HEK293 (cell line): Measurements from ENCODE around the gene GRHL3.
A peak's percentile ranks its signal among the peaks of the same experiment; 100 is the strongest.

Experiments used
- ATF2 ChIP-seq: fragments of 450-650 bp; formaldehyde crosslinking; IDR thresholded peaks from 2 replicates; pipeline ENCODE4 v1.5.1; 2016; ENCODE audit warnings: missing biosample characterization, missing genetic modification characterization, low read depth
- EGR2 ChIP-seq: fragments of 450-650 bp; formaldehyde crosslinking; IDR thresholded peaks from 2 replicates; pipeline ENCODE4 v1.5.1; 2016; ENCODE audit warnings: low read depth, missing biosample characterization, missing genetic modification characterization
- GLI2 ChIP-seq: fragments of 450-650 bp; formaldehyde crosslinking; IDR thresholded peaks from 2 replicates; pipeline ENCODE4; 2017; ENCODE audit warnings: missing biosample characterization, missing genetic modification characterization, low read depth, borderline replicate concordance
- GLIS1 ChIP-seq: fragments of 450-650 bp; formaldehyde crosslinking; IDR thresholded peaks from 2 replicates; pipeline ENCODE4 v1.5.1; 2016; ENCODE audit warnings: missing biosample characterization, missing genetic modification characterization
- HOXC10 ChIP-seq: sonication (generic); formaldehyde crosslinking; IDR thresholded peaks from 2 replicates; pipeline ENCODE4 v1.8.1; 2023; ENCODE audit warnings: mild to moderate bottlenecking, missing genetic modification reagents
- MZF1 ChIP-seq: fragments of 450-650 bp; formaldehyde crosslinking; IDR thresholded peaks from 2 replicates; pipeline ENCODE4 v1.5.1; 2017; ENCODE audit warnings: missing biosample characterization, missing genetic modification characterization, borderline replicate concordance
- OSR2 ChIP-seq: fragments of 450-650 bp; formaldehyde crosslinking; IDR thresholded peaks from 2 replicates; pipeline ENCODE4 v1.5.1; 2016; ENCODE audit warnings: missing biosample characterization, missing genetic modification characterization
- SETDB1 ChIP-seq: IDR thresholded peaks from one replicate; pipeline ENCODE4 v1.6.1; 2017; ENCODE audit warnings: mild to moderate bottlenecking, low read length, moderate library complexity, mixed read lengths; ENCODE audit not compliant: insufficient read length
- ZBTB1 ChIP-seq: fragments of 450-650 bp; formaldehyde crosslinking; IDR thresholded peaks from 2 replicates; pipeline ENCODE4 v1.5.1; 2016; ENCODE audit warnings: missing biosample characterization, missing genetic modification characterization
- ZBTB20 ChIP-seq: fragments of 450-650 bp; formaldehyde crosslinking; IDR thresholded peaks from 2 replicates; pipeline ENCODE4 v1.5.1; 2016; ENCODE audit warnings: missing biosample characterization, missing genetic modification characterization
- ZBTB49 ChIP-seq: fragments of 450-650 bp; formaldehyde crosslinking; IDR thresholded peaks from 2 replicates; pipeline ENCODE4 v1.5.1; 2016; ENCODE audit warnings: missing biosample characterization, missing genetic modification characterization, low read depth
- ZFHX2 ChIP-seq: fragments of 450-650 bp; formaldehyde crosslinking; conservative IDR thresholded peaks from 2 replicates; pipeline ENCODE4 v1.5.1; 2016; ENCODE audit warnings: missing biosample characterization, missing genetic modification characterization
- ZFP37 ChIP-seq: fragments of 450-650 bp; formaldehyde crosslinking; IDR thresholded peaks from 2 replicates; pipeline ENCODE4 v1.5.1; 2016; ENCODE audit warnings: missing biosample characterization, missing genetic modification characterization
- ZFP41 ChIP-seq: fragments of 450-650 bp; formaldehyde crosslinking; IDR thresholded peaks from 2 replicates; pipeline ENCODE4 v1.5.1; 2016; ENCODE audit warnings: missing biosample characterization, missing genetic modification characterization, borderline replicate concordance
- ZNF132 ChIP-seq: fragments of 450-650 bp; formaldehyde crosslinking; IDR thresholded peaks from 2 replicates; pipeline ENCODE4 v1.5.1; 2017; ENCODE audit warnings: missing biosample characterization, missing genetic modification characterization, borderline replicate concordance
- ZNF133 ChIP-seq: fragments of 450-650 bp; formaldehyde crosslinking; IDR thresholded peaks from 2 replicates; pipeline ENCODE4 v1.5.1; 2016; ENCODE audit warnings: missing biosample characterization, missing genetic modification characterization
- ZNF140 ChIP-seq: fragments of 450-650 bp; formaldehyde crosslinking; IDR thresholded peaks from 2 replicates; pipeline ENCODE4 v1.5.1; 2016; ENCODE audit warnings: missing biosample characterization, missing genetic modification characterization
- ZNF175 ChIP-seq: fragments of 450-650 bp; formaldehyde crosslinking; IDR thresholded peaks from 2 replicates; pipeline ENCODE4 v1.5.1; 2016; ENCODE audit warnings: missing biosample characterization, missing genetic modification characterization
- ZNF18 ChIP-seq: fragments of 450-650 bp; formaldehyde crosslinking; IDR thresholded peaks from 2 replicates; pipeline ENCODE4 v1.5.1; 2016; ENCODE audit warnings: missing biosample characterization, missing genetic modification characterization
- ZNF2 ChIP-seq: fragments of 450-650 bp; formaldehyde crosslinking; IDR thresholded peaks from 2 replicates; pipeline ENCODE4 v1.5.1; 2016; ENCODE audit warnings: missing biosample characterization, missing genetic modification characterization
- ZNF23 ChIP-seq: fragments of 450-650 bp; formaldehyde crosslinking; IDR thresholded peaks from 2 replicates; pipeline ENCODE4 v1.5.1; 2016; ENCODE audit warnings: missing biosample characterization, missing genetic modification characterization, borderline replicate concordance
- ZNF280C ChIP-seq: fragments of 450-650 bp; formaldehyde crosslinking; IDR thresholded peaks from 2 replicates; pipeline ENCODE4 v1.5.1; 2016; ENCODE audit warnings: missing biosample characterization, missing genetic modification characterization
- ZNF292 ChIP-seq: fragments of 450-650 bp; formaldehyde crosslinking; IDR thresholded peaks from 2 replicates; pipeline ENCODE4 v1.5.1; 2016; ENCODE audit warnings: low read depth, missing biosample characterization, missing genetic modification characterization, borderline replicate concordance
- ZNF335 ChIP-seq: fragments of 450-650 bp; formaldehyde crosslinking; conservative IDR thresholded peaks from 2 replicates; pipeline ENCODE4 v1.5.1; 2016; ENCODE audit warnings: missing biosample characterization, missing genetic modification characterization
- ZNF426 ChIP-seq: fragments of 450-650 bp; formaldehyde crosslinking; IDR thresholded peaks from 2 replicates; pipeline ENCODE4 v1.5.1; 2017; ENCODE audit warnings: missing biosample characterization, missing genetic modification characterization, mild to moderate bottlenecking, inconsistent platforms, moderate library complexity
- ZNF514 ChIP-seq: fragments of 450-650 bp; formaldehyde crosslinking; IDR thresholded peaks from 2 replicates; pipeline ENCODE4 v1.5.1; 2016; ENCODE audit warnings: missing biosample characterization, missing genetic modification characterization
- ZNF580 ChIP-seq: fragments of 450-650 bp; formaldehyde crosslinking; IDR thresholded peaks from 2 replicates; pipeline ENCODE4 v1.5.1; 2016; ENCODE audit warnings: missing biosample characterization, missing genetic modification characterization
- ZNF621 ChIP-seq: fragments of 450-650 bp; formaldehyde crosslinking; IDR thresholded peaks from 2 replicates; pipeline ENCODE4 v1.5.1; 2017; ENCODE audit warnings: missing biosample characterization, missing genetic modification characterization
- ZNF626 ChIP-seq: fragments of 450-650 bp; sonication (Bioruptor Pico); formaldehyde crosslinking; IDR thresholded peaks from 2 replicates; pipeline ENCODE4 v1.5.1; 2018; ENCODE audit warnings: missing biosample characterization, missing genetic modification characterization, inconsistent platforms
- ZNF664 ChIP-seq: fragments of 450-650 bp; formaldehyde crosslinking; IDR thresholded peaks from 2 replicates; pipeline ENCODE4 v1.5.1; 2016; ENCODE audit warnings: missing biosample characterization, missing genetic modification characterization
- ZNF670 ChIP-seq: fragments of 450-650 bp; formaldehyde crosslinking; IDR thresholded peaks from 2 replicates; pipeline ENCODE4 v1.5.1; 2016; ENCODE audit warnings: missing biosample characterization, missing genetic modification characterization, low read depth
- ZNF701 ChIP-seq: fragments of 450-650 bp; formaldehyde crosslinking; IDR thresholded peaks from 2 replicates; pipeline ENCODE4 v1.5.1; 2016; ENCODE audit warnings: missing biosample characterization, missing genetic modification characterization
- ZNF768 ChIP-seq: fragments of 450-650 bp; formaldehyde crosslinking; IDR thresholded peaks from 2 replicates; pipeline ENCODE4 v1.5.1; 2018; ENCODE audit warnings: missing biosample characterization, mild to moderate bottlenecking, missing genetic modification characterization
- ZNF791 ChIP-seq: fragments of 450-650 bp; formaldehyde crosslinking; IDR thresholded peaks from 2 replicates; pipeline ENCODE4 v1.5.1; 2016; ENCODE audit warnings: missing biosample characterization, missing genetic modification characterization

The GRHL3 gene

GRCh38 chr1:24289937-24290595 lies 29.1 kb upstream of the GRHL3 start (continued):
- TF ChIP-seq ZNF280C (tag by site-specific recombination) = no peak
- TF ChIP-seq OSR2 (tag by site-specific recombination) = peak; percentile 50
- TF ChIP-seq SETDB1 = no peak
- TF ChIP-seq ZNF626 (tag by site-specific recombination) = no peak
- no peak for TF ChIP-seq GLI2
- no peak for TF ChIP-seq ZBTB49 (tag by site-specific recombination)
- TF ChIP-seq ZFP41 (tag by site-specific recombination) = no peak
- TF ChIP-seq ZNF23 (tag by site-specific recombination) = no peak
- no peak for TF ChIP-seq HOXC10 (CRISPR knock-in tag)
- TF ChIP-seq MZF1 (tag by site-specific recombination) = peak; percentile 81
- peak; percentile 100 for TF ChIP-seq ZBTB20
- TF ChIP-seq ZNF335 = no peak
- no peak for TF ChIP-seq ZFHX2
- no peak for TF ChIP-seq ZNF670 (tag by site-specific recombination)
- TF ChIP-seq EGR2 (tag by site-specific recombination) = no peak
- no peak for TF ChIP-seq ZNF701 (tag by site-specific recombination)
- no peak for TF ChIP-seq ZNF133 (tag by site-specific recombination)
- TF ChIP-seq ATF2 (tag by site-specific recombination) = no peak
- TF ChIP-seq ZFP37 (tag by site-specific recombination) = no peak
- TF ChIP-seq ZNF621 (tag by site-specific recombination) = no peak
- peak; percentile 63 for TF ChIP-seq ZNF18
- no peak for TF ChIP-seq ZNF140 (tag by site-specific recombination)
- no peak for TF ChIP-seq ZNF426 (tag by site-specific recombination)
- TF ChIP-seq ZNF664 = no peak
- TF ChIP-seq ZNF175 (tag by site-specific recombination) = no peak
- TF ChIP-seq ZNF791 = no peak
- no peak for TF ChIP-seq ZNF514 (tag by site-specific recombination)
- no peak for TF ChIP-seq ZNF292
- TF ChIP-seq ZNF132 = no peak
- TF ChIP-seq ZBTB1 (tag by site-specific recombination) = peak; percentile 35; the same call in 1 of the 2 replicates
- no peak for TF ChIP-seq ZNF580 (tag by site-specific recombination)
- peak; percentile 79; the same call in 1 of the 2 replicates for TF ChIP-seq ZNF2 (tag by site-specific recombination)
- TF ChIP-seq GLIS1 (tag by site-specific recombination) = peak; percentile 94
- TF ChIP-seq ZNF768 (tag by site-specific recombination) = no peak
